K562 (cell line): ENCODE results near the gene TRIP12. TPM values are rescaled to one million over a fixed set of nuclear protein-coding genes. Genes with fewer than 3 reads are reported as not detected.

Experiments
- ATF2 ChIP-seq: sonication (generic); formaldehyde crosslinking; IDR thresholded peaks from 2 replicates; pipeline ENCODE4 v1.8.1; 2022; ENCODE audit warnings: missing genetic modification reagents
- BRF2 ChIP-seq: IDR thresholded peaks from 3 replicates; pipeline ENCODE4 v1.6.1; 2011; ENCODE audit warnings: borderline replicate concordance, mild to moderate bottlenecking; ENCODE audit not compliant: insufficient read length, insufficient read depth
- CC2D1A ChIP-seq: fragments of 450-650 bp; IDR thresholded peaks from 2 replicates; pipeline ENCODE4 v1.6.1; 2017; ENCODE audit warnings: mild to moderate bottlenecking
- CHCHD3 ChIP-seq: fragments of 250-450 bp; sonication (Bioruptor Pico); IDR thresholded peaks from 2 replicates; pipeline ENCODE4 v2.1.2; 2022; ENCODE audit warnings: mild to moderate bottlenecking
- HMG20B ChIP-seq: fragments of 250-450 bp; sonication (Bioruptor Pico); IDR thresholded peaks from 2 replicates; pipeline ENCODE4 v1.5.0; 2021; ENCODE audit warnings: mild to moderate bottlenecking
- HNRNPH1 ChIP-seq: fragments of 200-400 bp; formaldehyde crosslinking; optimal IDR thresholded peaks from 2 replicates; pipeline ENCODE3; 2017; ENCODE audit warnings: low read depth, mild to moderate bottlenecking, low read length, moderate library complexity
- HNRNPL ChIP-seq: fragments of 200-400 bp; formaldehyde crosslinking; IDR thresholded peaks from 2 replicates; pipeline ENCODE4 v1.6.1; 2017; ENCODE audit warnings: low read depth, mild to moderate bottlenecking, low read length
- KLF6 ChIP-seq: fragments of 250-450 bp; sonication (Bioruptor Pico); IDR thresholded peaks from 2 replicates; pipeline ENCODE4 v1.4.0; 2020; ENCODE audit warnings: mild to moderate bottlenecking, moderate library complexity, borderline replicate concordance
- MEF2A ChIP-seq: IDR thresholded peaks from 2 replicates; pipeline ENCODE4 v1.6.1; 2011; ENCODE audit warnings: low read depth, mild to moderate bottlenecking, low read length, moderate library complexity; ENCODE audit not compliant: control insufficient read depth
- MTA3 ChIP-seq: fragments of 450-650 bp; formaldehyde crosslinking; IDR thresholded peaks from 2 replicates; pipeline ENCODE4 v1.6.1; 2017; ENCODE audit warnings: mild to moderate bottlenecking, borderline replicate concordance
- MXD1 ChIP-seq: fragments of 250-450 bp; sonication (Bioruptor Pico); IDR thresholded peaks from 2 replicates; pipeline ENCODE4 v1.8.0; 2021; ENCODE audit warnings: borderline replicate concordance, mild to moderate bottlenecking, moderate library complexity; ENCODE audit not compliant: poor library complexity, severe bottlenecking
- RBM14 ChIP-seq: fragments of 200-400 bp; formaldehyde crosslinking; IDR thresholded peaks from 2 replicates; pipeline ENCODE4 v1.6.1; 2018; ENCODE audit warnings: low read depth, mild to moderate bottlenecking, low read length, moderate library complexity, borderline replicate concordance; ENCODE audit not compliant: insufficient read depth
- SIN3A ChIP-seq, 2 experiments: fragments of 150-350 bp in 1 of 2; IDR thresholded peaks; 2 replicates each; pipeline ENCODE4 v1.6.1; 2011 to 2016; ENCODE audit warnings: borderline replicate concordance in 2 of 2, low read depth in 2 of 2, low read length in 2 of 2, mild to moderate bottlenecking in 2 of 2, moderate library complexity in 2 of 2; ENCODE audit not compliant: control insufficient read depth in 1 of 2
- SNRNP70 ChIP-seq: fragments of 200-400 bp; formaldehyde crosslinking; optimal IDR thresholded peaks from 2 replicates; pipeline ENCODE3; 2017; ENCODE audit warnings: low read depth, low read length
- SREBF1 ChIP-seq: fragments of 150-350 bp; IDR thresholded peaks from 2 replicates; pipeline ENCODE4 v1.6.1; 2014; ENCODE audit warnings: antibody characterized with exemption, low read depth, low read length, borderline replicate concordance
- TAL1 ChIP-seq: fragments of 450-650 bp; IDR thresholded peaks from 2 replicates; pipeline ENCODE4 v1.6.1; 2016; ENCODE audit warnings: mild to moderate bottlenecking
- TCF7L2 ChIP-seq: fragments of 150-350 bp; IDR thresholded peaks from 2 replicates; pipeline ENCODE4 v1.6.1; 2016; ENCODE audit warnings: low read depth, mild to moderate bottlenecking, low read length, moderate library complexity
- TEAD4 ChIP-seq, 2 experiments: sonication (generic) in 1 of 2; formaldehyde crosslinking in 1 of 2; IDR thresholded peaks; 2 replicates each; pipeline versions ENCODE4 v1.6.1 to v1.8.0; 2012 to 2022; ENCODE audit warnings: borderline replicate concordance in 1 of 2, inconsistent platforms in 1 of 2, low read length in 1 of 2, mild to moderate bottlenecking in 1 of 2, missing genetic modification reagents in 1 of 2
- THAP7 ChIP-seq: fragments of 250-450 bp; sonication (Bioruptor Pico); IDR thresholded peaks from 2 replicates; pipeline ENCODE4 v1.5.0; 2021
- TRIM28 ChIP-seq: fragments of 450-650 bp; IDR thresholded peaks from 2 replicates; pipeline ENCODE4 v1.6.1; 2017
- ZKSCAN3 ChIP-seq: fragments of 250-450 bp; sonication (Bioruptor Pico); IDR thresholded peaks from 2 replicates; pipeline ENCODE4 v1.4.0; 2020
- ZNF740 ChIP-seq, 3 experiments: fragments of 200-800 bp in 1 of 3; sonication (Bioruptor generic) in 1 of 3; sonication (generic) in 1 of 3; formaldehyde crosslinking in 1 of 3; IDR thresholded peaks; 2 replicates each; pipeline versions ENCODE4 v1.6.1 to v1.8.0; 2016 to 2022; ENCODE audit warnings: mild to moderate bottlenecking in 2 of 3, missing compliant biosample characterization in 2 of 3, missing genetic modification characterization in 2 of 3, missing genetic modification reagents in 1 of 3
- ZNF830 ChIP-seq: fragments of 250-450 bp; sonication (Bioruptor Pico); IDR thresholded peaks from 2 replicates; pipeline ENCODE4 v1.5.0; 2021; ENCODE audit warnings: mild to moderate bottlenecking
- polyA plus RNA-seq, 8 experiments: library from polyadenylated mRNA; depleted of rRNA in 4 of 8; stranded (reverse) in 5 of 8; unstranded in 3 of 8; fragments of >200 nt; fragmentation: Nextera tagmentation in 2 of 8; fragmentation: Illumina TruSeq in 1 of 8; extraction: Ambion mirVana in 2 of 8; extraction: Trizol in 1 of 8; gene quantifications; 2 replicates each; pipeline versions ENCODE4 v1.2.1 to v1.2.3, GENCODE V29; 2011 to 2014; ENCODE audit warnings: inconsistent platforms in 1 of 8, missing spikeins in 1 of 8
- total RNA-seq, 7 experiments: library from RNA; depleted of rRNA in 6 of 7; stranded (reverse); fragments of >200 nt in 6 of 7; fragmentation: Illumina TruSeq in 2 of 7; extraction: Trizol in 2 of 7; gene quantifications; 2 replicates each; pipeline versions ENCODE4 v1.2.1 to v1.2.3, GENCODE V29; 2011 to 2021; ENCODE audit warnings: low replicate concordance in 1 of 7

The TRIP12 gene
- total and polyA plus RNA-seq, 9 of the 15 experiments (the other 6 are each of a cell fraction or from before 2014, with no cell fraction given) = 15.2 to 131 (median 80.1) TPM

- TF ChIP-seq TEAD4 (IDR thresholded peaks at IDR 0.05; ENCODE audit: low read length) = no peak
- no peak for TF ChIP-seq TEAD4 (CRISPR knock-in tag; IDR thresholded peaks at IDR 0.05; ENCODE audit: borderline replicate concordance)
- no peak for TF ChIP-seq HNRNPL
- TF ChIP-seq ZNF740 (CRISPR knock-in tag; IDR thresholded peaks at IDR 0.05) = peak; percentile 93
- peak in 1 of 2 experiments; percentile 93; a peak in 2 of 4 replicates for TF ChIP-seq ZNF740 (tag; IDR thresholded peaks at IDR 0.05)
- no peak for TF ChIP-seq ZKSCAN3 (CRISPR knock-in tag)
- no peak for TF ChIP-seq ZNF830 (CRISPR knock-in tag)
- no peak for TF ChIP-seq TCF7L2
- no peak for TF ChIP-seq THAP7 (CRISPR knock-in tag)
- peak; percentile 100 for TF ChIP-seq CC2D1A
- peak; percentile 48 to 76; a peak in 2 of 4 replicates for TF ChIP-seq SIN3A (IDR thresholded peaks at IDR 0.05; ENCODE audit: borderline replicate concordance in 2 of 2, control insufficient read depth in 1 of 2, low read depth in 2 of 2, low read length in 2 of 2)
- no peak for TF ChIP-seq RBM14
- TF ChIP-seq SREBF1 = no peak
- no peak for TF ChIP-seq TAL1
- TF ChIP-seq KLF6 = no peak
- no peak for TF ChIP-seq CHCHD3 (CRISPR knock-in tag)
- no peak for TF ChIP-seq BRF2
- no peak for TF ChIP-seq MEF2A
- no peak for TF ChIP-seq TRIM28
- no peak for TF ChIP-seq HMG20B
- no peak for TF ChIP-seq SNRNP70
- TF ChIP-seq ATF2 (CRISPR knock-in tag) = no peak
- TF ChIP-seq HNRNPH1 = no peak
- 0 out of 2 replicates have a peak, but pooled peaks have one; percentile 38 for TF ChIP-seq MTA3
- no peak for TF ChIP-seq MXD1 (CRISPR knock-in tag)
These were observed at the start of gene TRIP12 (continued) for GRCh38 chr2:229921892-229922448.
